H1 (cell line): ENCODE data around the gene ANGPTL5. TPM values are rescaled to one million over a fixed set of nuclear protein-coding genes. Genes with fewer than 3 reads are reported as not detected.
A peak's percentile ranks its signal among the peaks of the same experiment; 100 is the strongest.

ENCODE experiments used
- CTCF ChIA-PET: fragments of 300-600 bp; sonication (Branson Sonifier 250); formaldehyde crosslinking; loops from one replicate; lab custom pipeline; 2021; ENCODE audit not compliant: partially characterized antibody; lab: Charles Lee
- POLR2A ChIA-PET: fragments of 300-600 bp; sonication (Branson Sonifier 250); formaldehyde crosslinking; loops from one replicate; lab custom pipeline; 2021; ENCODE audit warnings: inconsistent platforms; ENCODE audit not compliant: partially characterized antibody; lab: Charles Lee
- DNase-seq, 2 experiments: peaks; one replicate each; pipeline versions ENCODE4 v3.0.0 to v3.0.0-alpha.2; 2010 to 2022; ENCODE audit warnings: low spot score in 2 of 2, low read depth in 1 of 2, mixed read lengths in 1 of 2
- FAIRE-seq: peaks from 2 replicates; lab custom pipeline; 2011; peaks lifted over from hg19 to GRCh38; lab: Jason Lieb, UNC
- H2AFZ ChIP-seq: 2 replicates; pipeline ENCODE4 v1.8.1; 2012; ENCODE audit warnings: low read length, inconsistent platforms
- H2AK5ac ChIP-seq: 2 replicates; pipeline ENCODE4 v1.6.1; 2013; ENCODE audit warnings: low read depth, low read length
- H2BK120ac ChIP-seq: replicated peaks from 2 replicates; pipeline ENCODE3; 2013; ENCODE audit warnings: low read depth, low read length, inconsistent platforms
- H2BK12ac ChIP-seq: 2 replicates; pipeline ENCODE4 v1.6.1; 2013; ENCODE audit warnings: low read depth, low read length
- H2BK15ac ChIP-seq: 2 replicates; pipeline ENCODE4 v1.6.1; 2013; ENCODE audit warnings: low read length
- H2BK20ac ChIP-seq: 2 replicates; pipeline ENCODE4 v1.6.1; 2013; ENCODE audit warnings: low read length
- H2BK5ac ChIP-seq: 2 replicates; pipeline ENCODE4 v1.6.1; 2013; ENCODE audit warnings: low read depth, low read length
- H3K14ac ChIP-seq: 2 replicates; pipeline ENCODE4 v1.6.1; 2013; ENCODE audit warnings: inconsistent platforms; ENCODE audit not compliant: insufficient read length
- H3K18ac ChIP-seq: 2 replicates; pipeline ENCODE4 v1.6.1; 2013; ENCODE audit warnings: low read length; ENCODE audit errors: extremely low read depth
- H3K23ac ChIP-seq: 2 replicates; pipeline ENCODE4 v1.6.1; 2013; ENCODE audit warnings: inconsistent platforms; ENCODE audit not compliant: insufficient read length
- H3K23me2 ChIP-seq: 2 replicates; pipeline ENCODE4 v1.6.1; 2013; ENCODE audit warnings: low read depth, low read length
- H3K27ac ChIP-seq: 2 replicates; pipeline ENCODE4 v1.6.1; 2011; ENCODE audit warnings: low read depth, low read length, inconsistent platforms
- H3K27me3 ChIP-seq, 4 experiments: replicated peaks in 1 of 4; 1 replicate in 1 of 4; 2 replicates in 3 of 4; pipeline versions ENCODE4 v1.6.1 to v1.8.1; 2011 to 2013; ENCODE audit warnings: low read length in 3 of 4, mild to moderate bottlenecking in 3 of 4, inconsistent platforms in 2 of 4, mixed read lengths in 2 of 4, moderate library complexity in 1 of 4; ENCODE audit not compliant: control insufficient read depth in 3 of 4, insufficient read depth in 3 of 4; ENCODE audit errors: extremely low read depth in 1 of 4
- H3K36me3 ChIP-seq, 4 experiments: 2 replicates each; pipeline versions ENCODE4 v1.6.1 to v1.8.1; 2011 to 2013; ENCODE audit warnings: mild to moderate bottlenecking in 4 of 4, low read length in 3 of 4, moderate library complexity in 2 of 4, control low read depth in 1 of 4, inconsistent platforms in 1 of 4; ENCODE audit not compliant: insufficient read depth in 4 of 4, control insufficient read depth in 2 of 4
- H3K4ac ChIP-seq: replicated peaks from 2 replicates; pipeline ENCODE3; 2013; ENCODE audit warnings: low read length, low read depth, mixed read lengths, inconsistent platforms; ENCODE audit not compliant: insufficient read length
- H3K4me1 ChIP-seq, 4 experiments: replicated peaks in 1 of 4; 1 replicate in 1 of 4; 2 replicates in 3 of 4; pipeline versions ENCODE4 v1.6.1 to v1.8.1; 2011 to 2013; ENCODE audit warnings: low read length in 3 of 4, inconsistent platforms in 2 of 4, mixed read lengths in 1 of 4; ENCODE audit not compliant: insufficient read depth in 4 of 4, control insufficient read depth in 3 of 4
- H3K4me2 ChIP-seq, 2 experiments: 2 replicates each; pipeline versions ENCODE4 v1.6.1 to v1.8.1; 2011 to 2013; ENCODE audit warnings: low read depth in 2 of 2, low read length in 2 of 2, control low read depth in 1 of 2, inconsistent platforms in 1 of 2, mild to moderate bottlenecking in 1 of 2; ENCODE audit not compliant: insufficient read depth in 1 of 2
- H3K4me3 ChIP-seq, 4 experiments: fragments of 200-600, 300-600 bp in 1 of 4; sonication (generic), shearing (Covaris generic), sonication (Bioruptor Twin) in 1 of 4; 2 replicates each; pipeline versions ENCODE4 v1.5.1 to v1.8.1; 2011 to 2016; ENCODE audit warnings: low read length in 4 of 4, low read depth in 3 of 4, control low read depth in 2 of 4, inconsistent platforms in 2 of 4, mild to moderate bottlenecking in 2 of 4, mixed read lengths in 1 of 4, moderate library complexity in 1 of 4; ENCODE audit not compliant: insufficient read depth in 2 of 4; ENCODE audit errors: extremely low read depth in 1 of 4
- H3K56ac ChIP-seq: replicated peaks from 2 replicates; pipeline ENCODE3; 2013; ENCODE audit warnings: low read depth, mild to moderate bottlenecking, mixed read lengths, low read length, inconsistent platforms; ENCODE audit not compliant: insufficient read length
- H3K79me1 ChIP-seq: 2 replicates; pipeline ENCODE4 v1.6.1; 2013; ENCODE audit warnings: low read depth, low read length, control low read depth
- H3K79me2 ChIP-seq, 2 experiments: 2 replicates each; pipeline versions ENCODE4 v1.6.1 to v1.8.1; 2012 to 2013; ENCODE audit warnings: low read length in 2 of 2, mild to moderate bottlenecking in 2 of 2, inconsistent platforms in 1 of 2; ENCODE audit not compliant: insufficient read depth in 2 of 2, control insufficient read depth in 1 of 2
- H3K9ac ChIP-seq, 4 experiments: replicated peaks in 1 of 4; 1 replicate in 1 of 4; 2 replicates in 3 of 4; pipeline versions ENCODE4 v1.6.1 to v1.8.1; 2011 to 2013; ENCODE audit warnings: low read depth in 3 of 4, low read length in 3 of 4, control low read depth in 2 of 4, mild to moderate bottlenecking in 2 of 4, moderate library complexity in 2 of 4, inconsistent platforms in 1 of 4; ENCODE audit errors: extremely low read depth in 1 of 4
- H3K9me3 ChIP-seq, 2 experiments: 2 replicates each; pipeline versions ENCODE4 v1.6.1 to v1.8.1; 2012 to 2013; ENCODE audit warnings: mild to moderate bottlenecking in 2 of 2, moderate library complexity in 2 of 2, control low read depth in 1 of 2, inconsistent platforms in 1 of 2, low read depth in 1 of 2, low read length in 1 of 2, mixed read lengths in 1 of 2; ENCODE audit not compliant: insufficient read depth in 2 of 2
- H4K20me1 ChIP-seq, 2 experiments: replicated peaks in 1 of 2; 2 replicates each; pipeline versions ENCODE3 to v1.8.1; 2011 to 2013; ENCODE audit warnings: inconsistent platforms in 2 of 2, low read length in 2 of 2, mild to moderate bottlenecking in 1 of 2; ENCODE audit not compliant: insufficient read depth in 2 of 2, control insufficient read depth in 1 of 2
- H4K5ac ChIP-seq: 2 replicates; pipeline ENCODE4 v1.6.1; 2013; ENCODE audit warnings: low read length, low read depth, mixed read lengths, inconsistent platforms; ENCODE audit not compliant: insufficient read length
- H4K8ac ChIP-seq: 2 replicates; pipeline ENCODE4 v1.8.0; 2013; ENCODE audit warnings: mild to moderate bottlenecking, moderate library complexity, low read length, inconsistent platforms; ENCODE audit not compliant: insufficient read depth; ENCODE audit errors: extremely low read depth
- H4K91ac ChIP-seq: replicated peaks from 2 replicates; pipeline ENCODE3; 2013; ENCODE audit warnings: low read length, mixed read lengths, inconsistent platforms; ENCODE audit not compliant: insufficient read length
- ATF3 ChIP-seq: IDR thresholded peaks from 2 replicates; pipeline ENCODE4 v1.6.1; 2011; ENCODE audit warnings: low read depth, mild to moderate bottlenecking, low read length; ENCODE audit not compliant: insufficient read depth
- NANOG ChIP-seq: IDR thresholded peaks from 2 replicates; pipeline ENCODE4 v1.6.1; 2011; ENCODE audit warnings: low read length, low read depth, mild to moderate bottlenecking, inconsistent platforms; ENCODE audit not compliant: insufficient read depth, poor library complexity, severe bottlenecking
- SIRT6 ChIP-seq: IDR thresholded peaks from one replicate; pipeline ENCODE4 v1.7.1; 2012; ENCODE audit warnings: low read length, inconsistent platforms
- SRF ChIP-seq: IDR thresholded peaks from 2 replicates; pipeline ENCODE4 v1.6.1; 2011; ENCODE audit warnings: mild to moderate bottlenecking, low read depth, low read length, moderate library complexity
- WGBS, 2 experiments: shearing (Covaris generic) in 1 of 2; methylation state at CpG; one replicate each; pipeline versions ENCODE4 v1.1.6 to v1.1.7; 2013 to 2015; ENCODE audit warnings: low lambda C conversion rate in 2 of 2, mixed read lengths in 2 of 2, inconsistent platforms in 1 of 2, low coverage in 1 of 2, missing lambda C conversion rate in 1 of 2; ENCODE audit not compliant: insufficient replicate concordance in 2 of 2, insufficient coverage in 1 of 2, insufficient read length in 1 of 2; ENCODE audit errors: extremely low coverage in 1 of 2, missing lambda C conversion rate in 1 of 2; 5-methylcytosine and 5-hydroxymethylcytosine counted together
- polyA plus RNA-seq, 7 experiments: library from polyadenylated mRNA; depleted of rRNA in 3 of 7; stranded (reverse) in 5 of 7; unstranded in 2 of 7; fragments of >200 nt in 5 of 7; fragments of 200-250 nt in 2 of 7; gene quantifications; 1 replicate in 5 of 7; 2 replicates in 1 of 7; 4 replicates in 1 of 7; pipeline versions ENCODE4 v1.2.1 to v1.2.3, GENCODE V29; 2011 to 2013; ENCODE audit warnings: missing spikeins in 2 of 7, mixed read lengths in 2 of 7
- total RNA-seq: library from RNA; stranded (reverse); fragmentation: NEBNext Ultra II Directional; extraction: Animal tissue kit (Norgen Biotek cat#: 25700); gene quantifications from 2 replicates; pipeline ENCODE4 v1.2.1, GENCODE V29; 2021

ANGPTL5 gene
- total and polyA plus RNA-seq, 2 of the 8 experiments (the other 6 are each of a cell fraction or from before 2014, with no cell fraction given) = not detected

- H3K4ac ChIP-seq = no peak overlapping the region
- no peaks in the 10 kb centered on the region for H3K4me1 ChIP-seq
- DNase-seq (no peak), FAIRE-seq (no peak)
- no peaks in the 10 kb centered on the region for H3K9me3 ChIP-seq
- no peak overlapping the region for H4K8ac ChIP-seq
- no peak overlapping the region for H3K9ac ChIP-seq
- H4K20me1 ChIP-seq = no peaks in the 10 kb centered on the region
- H2AK5ac ChIP-seq = no peak overlapping the region
- H2BK15ac ChIP-seq = no peak overlapping the region
- no peak overlapping the region for H3K14ac ChIP-seq
- H3K23me2 ChIP-seq = no peaks in the 10 kb centered on the region
- no peak overlapping the region for H4K91ac ChIP-seq
- H3K79me1 ChIP-seq = no peaks in the 10 kb centered on the region
- H3K18ac ChIP-seq = no peak overlapping the region
- H2BK20ac ChIP-seq = no peak overlapping the region
- H2BK120ac ChIP-seq = no peak overlapping the region
- no peak overlapping the region for H3K4me3 ChIP-seq
- POLR2A ChIA-PET = no interaction called here
- H3K23ac ChIP-seq = no peak overlapping the region
- TF ChIP-seq SRF = no peak
- TF ChIP-seq ATF3 = no peak
- TF ChIP-seq SIRT6 = no peak
- no peak for TF ChIP-seq NANOG
- CTCF ChIA-PET = interaction anchor here (1.0 to 6.8 kb wide), 4 partner anchors 9 to 137 kb away, joined by 3 to 49 read pairs (median 4); no protein-coding TSS in a partner anchor
- H3K36me3 ChIP-seq = no peaks in the 10 kb centered on the region
- WGBS, 2 experiments = 93% methylated on average over 6 of the region's 6 CpGs; no CpG with 5 or more reads in 1 of the 2 experiments
- no peak overlapping the region for H2BK5ac ChIP-seq
- H3K4me2 ChIP-seq = no peak overlapping the region
- no peaks in the 10 kb centered on the region for H3K79me2 ChIP-seq
- H3K27me3 ChIP-seq = no peaks in the 10 kb centered on the region
- H4K5ac ChIP-seq = no peak overlapping the region
- no peak overlapping the region for H3K56ac ChIP-seq
- H3K27ac ChIP-seq = no peak overlapping the region
- H2BK12ac ChIP-seq = no peak overlapping the region
- H2AFZ ChIP-seq = peak overlapping the region; percentile 91; the same call in 1 of the 2 replicates
Observed at GRCh38 chr11:101870510-101870909, 45.8 kb downstream of the ANGPTL5 start.
